CD4-positive, alpha-beta T cell treated with Interleukin-21 for 1 hour (primary cell): ENCODE measurements around the gene ARF3.
A peak's percentile ranks its signal among the peaks of the same experiment; 100 is the strongest.
"Not testable (repeated sequence)": the region's sequence is repeated elsewhere in the genome, so short reads cannot be mapped to it uniquely, and the experiment has no call there.

Experiments
- DNase-seq: peaks from one replicate; pipeline ENCODE4 v3.0.0-alpha.2; 2020

ARF3 gene

GRCh38 chr12:48924617-48925303 lies 32.5 kb downstream of the ARF3 start:
- DNase-seq: peak; percentile 85

- DNase-seq: no peak
Observed at GRCh38 chr12:48923117-48923516, 34.2 kb downstream of the ARF3 start.

- DNase-seq: peak; percentile 61
Observed at GRCh38 chr12:48917857-48918537, 39.3 kb downstream of the ARF3 start.

- no peak for DNase-seq
Observed at GRCh38 chr12:48910196-48910595, 47.1 kb downstream of the ARF3 start.

- DNase-seq: not testable (repeated sequence)
Observed at GRCh38 chr12:48909698-48910097, 47.6 kb downstream of the ARF3 start.

- no peak for DNase-seq
Observed at GRCh38 chr12:48907245-48907644, 50.0 kb downstream of the ARF3 start.

GRCh38 chr12:48903982-48904411 lies 53.3 kb downstream of the ARF3 start:
- peak; percentile 91 for DNase-seq

GRCh38 chr12:48903363-48903981 lies 53.8 kb downstream of the ARF3 start:
- DNase-seq: no peak

- DNase-seq: no peak
Observed at GRCh38 chr12:48901278-48901677, 56.0 kb downstream of the ARF3 start.

- no peak for DNase-seq
Observed at GRCh38 chr12:48899651-48900050, 57.6 kb downstream of the ARF3 start.

- DNase-seq: no peak
Observed at GRCh38 chr12:48894271-48894670, 63.0 kb downstream of the ARF3 start.

GRCh38 chr12:48890657-48891418 lies 66.4 kb downstream of the ARF3 start:
- peak; percentile 76 for DNase-seq

- no peak for DNase-seq
Observed at GRCh38 chr12:48889679-48890078, 67.6 kb downstream of the ARF3 start.
